RPMI8226 (cell line): ENCODE results near the gene RALGDS.

Experiments used
- DNase-seq: peaks from one replicate; pipeline ENCODE4 v3.0.0-alpha.2; 2015

Gene RALGDS

GRCh38 chr9:133117271-133118178, 3.5 kb downstream of the RALGDS start:
- DNase-seq: no peak

- no peak for DNase-seq
Observed at GRCh38 chr9:133116346-133117231, 4.5 kb downstream of the RALGDS start.

GRCh38 chr9:133115604-133116345, 5.3 kb downstream of the RALGDS start:
- no peak for DNase-seq

- DNase-seq: no peak
Observed at GRCh38 chr9:133114886-133115603, 6.0 kb downstream of the RALGDS start.

- DNase-seq: no peak
Observed at GRCh38 chr9:133113949-133114885, 6.8 kb downstream of the RALGDS start.

- DNase-seq: no peak
Observed at GRCh38 chr9:133113163-133113948, 7.7 kb downstream of the RALGDS start.

- DNase-seq: no peak
Observed at GRCh38 chr9:133112663-133113026, 8.4 kb downstream of the RALGDS start.

- DNase-seq: no peak
Observed at GRCh38 chr9:133111808-133112662, 9.0 kb downstream of the RALGDS start.

- no peak for DNase-seq
Observed at GRCh38 chr9:133109931-133110650, 10.9 kb downstream of the RALGDS start.

- no peak for DNase-seq
Observed at GRCh38 chr9:133108794-133109641, 12.0 kb downstream of the RALGDS start.

- no peak for DNase-seq
Observed at GRCh38 chr9:133107961-133108793, 12.9 kb downstream of the RALGDS start.

GRCh38 chr9:133107245-133107722, 13.8 kb downstream of the RALGDS start:
- no peak for DNase-seq

GRCh38 chr9:133106511-133107244, 14.4 kb downstream of the RALGDS start:
- no peak for DNase-seq

GRCh38 chr9:133105461-133105770, 15.6 kb downstream of the RALGDS start:
- DNase-seq: no peak

GRCh38 chr9:133104718-133105460, 16.2 kb downstream of the RALGDS start:
- no peak for DNase-seq
